HT-29 (cell line): ENCODE measurements around the gene MAGEA2. TPM values are rescaled to one million over a fixed set of nuclear protein-coding genes. Genes with fewer than 3 reads are reported as not detected.
"Not testable (repeated sequence)": the region's sequence is repeated elsewhere in the genome, so short reads cannot be mapped to it uniquely, and the experiment has no call there.

Experiments used
- DNase-seq: peaks from one replicate; pipeline ENCODE4 v3.0.0-alpha.2; 2015; ENCODE audit warnings: low spot score
- total RNA-seq: library from RNA; depleted of rRNA; stranded (reverse); fragments of >200 nt; shearing (Covaris generic); gene quantifications from 2 replicates; pipeline ENCODE4 v1.2.3, GENCODE V29; 2014; rRNA removed

MAGEA2 gene
- 0.94 TPM in 1 of 2 replicates, not detected in the other for total RNA-seq

GRCh38 chrX:152753686-152754650 lies at the start of gene MAGEA2:
TSS of gene MAGEA2 (minus strand) at chrX:152753842. CDS start at chrX:152751363, 2,479 bp downstream.
- not testable (repeated sequence) for DNase-seq

DNA sequence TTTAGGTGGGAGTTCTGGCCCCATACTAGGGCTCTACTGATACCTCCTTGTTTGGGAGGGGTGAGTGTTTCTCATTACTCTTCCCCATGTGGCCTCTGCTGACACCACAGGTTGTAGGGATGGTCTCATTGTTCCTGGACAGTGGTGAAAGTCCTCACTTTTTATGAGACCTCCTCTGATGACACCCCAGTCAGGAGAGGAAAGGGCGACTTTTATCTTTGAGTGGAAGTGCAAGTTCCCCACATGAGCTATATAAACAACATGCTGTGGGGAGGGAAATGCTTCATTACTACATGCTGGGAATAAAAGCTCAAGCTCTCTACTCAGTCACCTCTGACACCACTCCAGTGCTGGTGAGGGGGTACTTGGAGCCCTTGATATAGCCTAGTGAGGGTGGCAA lies 45.3 kb upstream of the MAGEA2 start:
- no peak for DNase-seq

DNA sequence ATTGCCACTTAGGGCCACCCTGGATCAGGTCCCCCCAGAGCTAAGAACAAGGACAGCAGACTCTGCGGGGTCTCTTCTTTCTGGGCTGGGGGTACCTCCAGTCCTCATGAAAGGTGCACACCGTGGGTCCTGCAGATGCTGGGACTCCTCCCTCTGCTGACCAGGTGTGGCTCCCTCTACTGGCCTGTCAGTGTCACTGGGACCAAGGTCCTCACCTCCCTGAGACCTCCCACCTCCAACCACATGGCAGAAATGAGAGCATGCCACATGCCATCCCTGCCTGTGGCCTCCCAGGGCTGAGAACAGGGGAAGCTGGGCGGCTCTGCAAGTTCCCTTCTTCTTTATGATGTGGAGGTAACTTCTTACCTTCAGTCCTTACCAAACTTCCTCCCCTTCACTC lies 33.4 kb upstream of the MAGEA2 start:
- DNase-seq: not testable (repeated sequence)

DNA sequence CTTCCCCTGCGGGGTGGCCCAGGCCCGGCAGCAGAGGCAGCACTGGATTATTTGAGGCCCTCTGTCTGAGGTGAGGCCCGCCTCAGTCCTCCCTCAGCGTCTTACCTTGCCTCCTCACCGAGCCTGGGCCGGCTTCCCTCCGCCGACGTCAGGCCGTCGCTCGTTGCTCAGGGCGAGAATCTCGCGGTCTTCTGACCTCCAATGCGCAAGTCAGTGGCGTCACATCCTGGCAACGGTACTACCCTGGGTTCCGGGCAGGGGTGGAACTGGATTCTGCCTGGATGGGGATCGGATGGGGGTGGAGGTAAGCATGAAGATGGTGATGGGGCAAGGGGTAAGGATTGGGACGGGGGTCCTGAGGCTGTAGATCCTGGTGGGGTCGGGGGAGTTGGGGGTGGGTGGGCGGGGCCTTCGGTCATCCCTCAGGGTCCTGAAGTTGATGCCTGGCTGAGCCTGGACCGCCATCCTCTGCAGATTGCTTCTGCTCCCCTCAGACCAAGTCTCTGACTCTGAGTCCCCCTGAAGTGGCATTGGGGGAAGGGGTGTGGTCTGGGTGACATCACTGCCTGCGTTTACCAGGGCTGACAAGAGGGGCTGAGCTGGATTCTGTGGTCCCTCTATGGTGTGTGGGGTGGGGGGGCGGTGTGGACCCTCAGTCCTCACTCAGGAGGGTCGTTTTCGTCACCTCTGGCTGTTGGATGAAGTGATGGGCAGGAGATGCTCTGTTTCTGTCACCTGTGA lies 16.1 kb upstream of the MAGEA2 start, which contains the start of gene MAGEA6:
TSS of gene MAGEA6 (minus strand) at position 141 of the 741 bp plus-strand sequence. CDS start 2,039 bp downstream, outside the sequence.
- not testable (repeated sequence) for DNase-seq

DNA sequence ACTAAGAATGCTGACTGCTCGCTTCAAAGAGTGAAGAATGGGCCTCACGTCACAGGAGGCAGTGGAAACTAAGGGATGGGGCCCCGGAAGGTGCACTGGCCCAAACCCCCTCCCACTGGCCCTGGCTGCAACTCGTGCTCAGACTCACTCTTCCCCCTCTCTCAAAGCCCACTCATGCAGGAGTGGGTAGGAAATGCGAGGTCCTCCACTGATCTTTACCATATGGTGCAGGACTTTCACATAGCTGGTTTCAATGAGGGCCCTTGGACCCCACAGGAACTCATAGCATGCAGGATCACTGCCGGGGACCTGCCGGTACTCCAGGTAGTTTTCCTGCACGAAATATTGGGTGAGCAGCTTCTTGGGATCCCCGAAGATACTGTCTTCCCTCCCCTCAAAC lies 12.9 kb upstream of the MAGEA2 start:
- DNase-seq: not testable (repeated sequence)

- not testable (repeated sequence) for DNase-seq
Measured at GRCh38 chrX:152761582-152761981, 7.9 kb upstream of the MAGEA2 start.

GRCh38 chrX:152759544-152759943 lies 5.9 kb upstream of the MAGEA2 start:
- not testable (repeated sequence) for DNase-seq

- DNase-seq: not testable (repeated sequence)
Measured at GRCh38 chrX:152758918-152759317, 5.3 kb upstream of the MAGEA2 start, which contains the start of gene CSAG3. TSS of gene CSAG3 (plus strand) at chrX:152759218.

DNA sequence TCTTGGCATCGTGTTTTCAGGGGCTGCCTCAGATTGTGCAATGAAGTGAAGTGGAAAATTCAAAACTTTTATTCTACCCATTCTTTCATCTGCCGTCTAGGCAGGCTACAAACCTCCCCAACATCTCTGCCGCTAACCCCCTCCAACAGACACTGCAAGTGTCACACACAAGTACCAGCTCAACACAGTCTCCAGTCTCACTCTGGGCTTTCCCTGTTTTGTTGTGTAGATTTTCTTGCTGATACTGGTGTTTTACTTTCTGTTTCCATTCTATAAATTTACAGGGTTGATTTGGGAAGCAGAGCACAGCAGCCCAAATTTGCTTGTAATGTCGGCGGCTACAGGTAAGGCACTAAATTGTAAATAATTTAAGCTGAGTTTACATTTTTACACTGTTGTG lies 1.2 kb upstream of the MAGEA2 start:
- not testable (repeated sequence) for DNase-seq

DNA sequence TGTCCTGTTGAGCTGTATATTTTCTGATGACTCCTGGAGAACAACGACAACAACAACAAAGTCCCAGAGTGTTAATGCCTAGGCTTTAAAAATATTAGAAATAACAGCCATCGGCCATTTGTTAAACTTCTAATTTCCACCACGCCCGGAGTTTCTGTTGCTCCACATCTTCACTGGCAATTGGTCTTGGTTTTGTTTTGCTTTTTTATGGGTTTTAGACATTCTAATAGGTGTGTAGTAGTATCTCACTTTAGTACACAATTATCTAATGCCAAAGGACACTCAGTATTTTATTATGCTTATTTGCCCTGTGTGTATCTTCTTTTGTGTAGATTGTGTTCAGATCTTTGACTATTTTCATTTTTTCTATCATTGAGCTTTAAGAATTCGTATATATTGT lies 15.1 kb downstream of the MAGEA2 start:
- DNase-seq: no peak

GRCh38 chrX:152736528-152736927 lies 17.1 kb downstream of the MAGEA2 start:
- not testable (repeated sequence) for DNase-seq

GRCh38 chrX:152735860-152736511 lies 17.7 kb downstream of the MAGEA2 start:
- DNase-seq: no peak

GRCh38 chrX:152735101-152735500 lies 18.5 kb downstream of the MAGEA2 start:
- no peak for DNase-seq

DNA sequence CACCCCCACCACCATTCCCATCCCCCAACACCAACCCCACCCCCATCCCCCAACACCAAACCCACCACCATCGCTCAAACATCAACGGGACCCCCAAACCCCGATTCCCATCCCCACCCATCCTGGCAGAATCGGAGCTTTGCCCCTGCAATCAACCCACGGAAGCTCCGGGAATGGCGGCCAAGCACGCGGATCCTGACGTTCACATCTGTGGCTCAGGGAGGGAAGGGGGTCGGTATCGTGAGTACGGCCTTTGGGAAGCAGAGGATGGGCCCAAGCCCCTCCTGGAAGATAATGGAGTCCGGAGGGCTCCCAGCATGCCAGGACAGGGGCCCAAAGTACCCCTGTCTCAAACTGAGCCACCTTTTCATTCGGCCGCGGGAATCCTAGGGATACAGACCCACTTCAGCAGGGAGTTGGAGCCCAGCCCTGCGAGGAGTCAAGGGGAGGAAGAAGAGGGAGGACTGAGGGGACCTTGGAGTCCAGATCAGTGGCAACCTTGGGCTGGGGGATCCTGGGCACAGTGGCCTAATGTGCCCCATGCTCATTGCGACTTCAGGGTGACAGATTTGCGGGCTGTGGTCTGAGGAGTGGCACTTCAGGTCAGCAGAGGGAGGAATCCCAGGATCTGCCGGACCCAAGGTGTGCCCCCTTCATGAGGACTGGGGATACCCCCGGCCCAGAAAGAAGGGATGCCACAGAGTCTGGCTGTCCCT lies 19.3 kb downstream of the MAGEA2 start:
- not testable (repeated sequence) for DNase-seq

GRCh38 chrX:152733261-152733975 lies 20.2 kb downstream of the MAGEA2 start, which contains the start of the genes CSAG1 and MAGEA12:
TSS of gene CSAG1 (minus strand) at chrX:152733721. CDS start at chrX:152732460, 1,261 bp downstream.
TSS of gene MAGEA12 (plus strand) at chrX:152733757. CDS start at chrX:152736162, 2,405 bp downstream.
- no peak for DNase-seq

DNA sequence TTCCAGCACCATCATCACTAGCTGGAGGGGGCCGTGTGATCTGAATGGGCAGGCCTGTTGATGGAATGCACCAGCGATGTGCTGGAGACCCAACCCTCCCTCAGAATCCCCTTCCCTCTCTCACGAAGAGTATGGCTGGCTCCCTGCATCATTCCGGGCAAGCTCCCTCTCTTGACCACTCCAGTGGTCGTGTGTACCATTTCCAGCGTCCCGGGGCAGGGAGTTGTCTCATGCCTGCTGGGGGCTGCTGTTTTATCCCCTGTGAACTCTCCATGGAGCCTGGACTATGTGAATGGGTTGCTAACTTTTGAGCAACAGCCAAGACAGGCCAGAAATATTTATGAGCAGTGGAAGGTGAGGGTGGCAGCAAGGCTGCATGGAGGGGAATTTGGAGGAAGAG lies 28.2 kb downstream of the MAGEA2 start:
- DNase-seq: no peak

DNA sequence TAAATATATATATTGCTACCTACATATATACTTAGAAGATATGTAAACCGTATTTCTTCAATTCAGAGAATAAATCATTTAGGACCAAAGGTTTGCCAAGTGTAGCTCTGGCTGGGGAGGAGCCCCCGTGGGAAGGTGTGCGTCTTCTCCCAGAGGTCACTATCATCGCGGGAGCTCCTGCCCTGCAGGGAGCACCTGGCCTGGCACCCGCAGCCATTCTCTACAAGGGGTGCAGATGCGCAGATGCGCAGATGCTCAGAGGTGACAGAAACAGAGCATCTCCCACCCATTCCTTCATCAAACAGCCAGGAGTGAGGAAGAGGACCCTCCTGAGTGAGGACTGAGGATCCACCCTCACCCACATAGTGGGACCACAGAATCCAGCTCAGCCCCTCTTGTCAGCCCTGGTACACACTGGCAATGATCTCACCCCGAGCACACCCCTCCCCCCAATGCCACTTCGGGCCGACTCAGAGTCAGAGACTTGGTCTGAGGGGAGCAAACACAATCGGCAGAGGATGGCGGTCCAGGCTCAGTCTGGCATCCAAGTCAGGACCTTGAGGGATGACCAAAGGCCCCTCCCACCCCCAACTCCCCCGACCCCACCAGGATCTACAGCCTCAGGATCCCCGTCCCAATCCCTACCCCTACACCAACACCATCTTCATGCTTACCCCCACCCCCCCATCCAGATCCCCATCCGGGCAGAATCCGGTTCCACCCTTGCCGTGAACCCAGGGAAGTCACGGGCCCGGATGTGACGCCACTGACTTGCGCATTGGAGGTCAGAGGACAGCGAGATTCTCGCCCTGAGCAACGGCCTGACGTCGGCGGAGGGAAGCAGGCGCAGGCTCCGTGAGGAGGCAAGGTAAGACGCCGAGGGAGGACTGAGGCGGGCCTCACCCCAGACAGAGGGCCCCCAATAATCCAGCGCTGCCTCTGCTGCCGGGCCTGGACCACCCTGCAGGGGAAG lies 39.5 kb downstream of the MAGEA2 start, which contains the start of gene MAGEA2B:
TSS of gene MAGEA2B (plus strand) at position 814 of the 973 bp plus-strand sequence. CDS start 2,479 bp downstream, outside the sequence.
- DNase-seq: not testable (repeated sequence)

- DNase-seq: not testable (repeated sequence)
Measured at GRCh38 chrX:152713195-152713594, 40.4 kb downstream of the MAGEA2 start.
